ENCODE results near the gene TNNT2.

- TF ChIP-seq POLR2A (IDR thresholded peaks at IDR 0.05; ENCODE audit: low read depth, low read length) (no peak), TAF1 (IDR thresholded peaks at IDR 0.05; ENCODE audit: low read depth, low read length) (no peak)
Observed at GRCh38 chr1:201310986-201311355, 66.5 kb downstream of the TNNT2 start.
